H9 (cell line): Measurements from ENCODE around the gene PCSK6. TPM values are rescaled to one million over a fixed set of nuclear protein-coding genes. Genes with fewer than 3 reads are reported as not detected.

Source experiments
- DNase-seq: peaks from one replicate; pipeline ENCODE4 v3.0.0-alpha.2; 2017
- H2AFZ ChIP-seq: one replicate; pipeline ENCODE4 v1.6.1; 2013; ENCODE audit warnings: mild to moderate bottlenecking, low read length, control low read depth, moderate library complexity
- H2AK5ac ChIP-seq: 2 replicates; pipeline ENCODE4 v1.6.1; 2013; ENCODE audit warnings: low read length, control low read depth, mixed read lengths; ENCODE audit not compliant: insufficient read length
- H2BK120ac ChIP-seq: one replicate; pipeline ENCODE4 v1.6.1; 2013; ENCODE audit warnings: low read depth, mild to moderate bottlenecking, low read length, control low read depth, inconsistent platforms; ENCODE audit not compliant: poor library complexity, severe bottlenecking
- H2BK12ac ChIP-seq: 2 replicates; pipeline ENCODE4 v1.6.1; 2013; ENCODE audit warnings: low read length, control low read depth, mixed read lengths, low read depth; ENCODE audit not compliant: insufficient read length
- H2BK15ac ChIP-seq: 2 replicates; pipeline ENCODE4 v1.6.1; 2013; ENCODE audit warnings: low read depth, low read length, control low read depth
- H2BK20ac ChIP-seq: one replicate; pipeline ENCODE4 v1.6.1; 2013; ENCODE audit warnings: low read depth, mild to moderate bottlenecking, low read length, control low read depth, inconsistent platforms; ENCODE audit not compliant: poor library complexity, severe bottlenecking
- H2BK5ac ChIP-seq: 2 replicates; pipeline ENCODE4 v1.6.1; 2013; ENCODE audit warnings: low read length, control low read depth, mixed read lengths; ENCODE audit not compliant: insufficient read length
- H3K14ac ChIP-seq: 2 replicates; pipeline ENCODE4 v1.6.1; 2013; ENCODE audit warnings: low read length, control low read depth; ENCODE audit not compliant: insufficient read depth
- H3K18ac ChIP-seq: 2 replicates; pipeline ENCODE4 v1.6.1; 2013; ENCODE audit warnings: low read depth, mild to moderate bottlenecking, mixed read lengths, low read length, control low read depth; ENCODE audit not compliant: insufficient read length
- H3K23ac ChIP-seq: 2 replicates; pipeline ENCODE4 v1.6.1; 2013; ENCODE audit warnings: low read length, control low read depth, mixed read lengths, low read depth; ENCODE audit not compliant: insufficient read length
- H3K23me2 ChIP-seq: 2 replicates; pipeline ENCODE4 v1.6.1; 2013; ENCODE audit warnings: low read depth, mild to moderate bottlenecking, mixed read lengths, low read length, control low read depth; ENCODE audit not compliant: insufficient read length, poor library complexity, severe bottlenecking
- H3K27ac ChIP-seq: 2 replicates; pipeline ENCODE4 v1.5.1; 2013; ENCODE audit warnings: low read length, control low read depth, mixed read lengths, low read depth; ENCODE audit not compliant: insufficient read length
- H3K27me3 ChIP-seq: 2 replicates; pipeline ENCODE4 v1.6.1; 2013; ENCODE audit warnings: low read length, control low read depth, inconsistent platforms; ENCODE audit not compliant: insufficient read depth
- H3K4ac ChIP-seq: 2 replicates; pipeline ENCODE4 v1.6.1; 2013; ENCODE audit warnings: low read depth, mild to moderate bottlenecking, control low read depth, inconsistent platforms, low read length, moderate library complexity
- H3K4me1 ChIP-seq: 2 replicates; pipeline ENCODE4 v1.6.1; 2013; ENCODE audit warnings: low read length, control low read depth, inconsistent platforms; ENCODE audit not compliant: insufficient read depth
- H3K4me2 ChIP-seq: 2 replicates; pipeline ENCODE4 v1.6.1; 2013; ENCODE audit warnings: low read length, control low read depth, mixed read lengths; ENCODE audit not compliant: insufficient read length, insufficient read depth
- H3K56ac ChIP-seq: 2 replicates; pipeline ENCODE4 v1.6.1; 2013; ENCODE audit warnings: low read depth, mild to moderate bottlenecking, mixed read lengths, low read length, control low read depth; ENCODE audit not compliant: insufficient read length
- H3K79me1 ChIP-seq: 2 replicates; pipeline ENCODE4 v1.6.1; 2013; ENCODE audit warnings: low read depth, mild to moderate bottlenecking, moderate library complexity, low read length, control low read depth, inconsistent platforms; ENCODE audit not compliant: insufficient read depth, poor library complexity, severe bottlenecking
- H3K79me2 ChIP-seq: 2 replicates; pipeline ENCODE4 v1.6.1; 2013; ENCODE audit warnings: low read length, control low read depth, inconsistent platforms; ENCODE audit not compliant: insufficient read depth
- H3K9ac ChIP-seq: 2 replicates; pipeline ENCODE4 v1.6.1; 2013; ENCODE audit warnings: low read length, control low read depth, mixed read lengths; ENCODE audit not compliant: insufficient read length; ENCODE audit errors: extremely low read depth
- H3K9me3 ChIP-seq: one replicate; pipeline ENCODE4 v1.6.1; 2013; ENCODE audit warnings: low read depth, low read length, inconsistent platforms; ENCODE audit not compliant: control insufficient read depth
- H3T11ph ChIP-seq: one replicate; pipeline ENCODE4 v1.6.1; 2013; ENCODE audit warnings: mild to moderate bottlenecking, low read length, control low read depth, inconsistent platforms
- H4K20me1 ChIP-seq: one replicate; pipeline ENCODE4 v1.6.1; 2013; ENCODE audit not compliant: control insufficient read depth, insufficient read length, insufficient read depth
- H4K5ac ChIP-seq: 2 replicates; pipeline ENCODE4 v1.6.1; 2013; ENCODE audit warnings: low read depth, mild to moderate bottlenecking, mixed read lengths, low read length, control low read depth; ENCODE audit not compliant: insufficient read length
- H4K8ac ChIP-seq: replicated peaks from 2 replicates; pipeline ENCODE4 v1.6.1; 2013; ENCODE audit warnings: low read length, control low read depth, mixed read lengths, low read depth; ENCODE audit not compliant: insufficient read length
- H4K91ac ChIP-seq: 2 replicates; pipeline ENCODE4 v1.6.1; 2013; ENCODE audit warnings: low read depth, mild to moderate bottlenecking, moderate library complexity, mixed read lengths, low read length, control low read depth; ENCODE audit not compliant: insufficient read length
- H3K27ac Mint-ChIP-seq, 3 experiments: 2 replicates in 2 of 3; 3 replicates in 1 of 3; pipeline ENCODE4 v1.8.0; 2020 to 2021; ENCODE audit warnings: mixed read lengths in 3 of 3, mild to moderate bottlenecking in 1 of 3, moderate library complexity in 1 of 3
- H3K27me3 Mint-ChIP-seq: 2 replicates; pipeline ENCODE4 v1.8.0; 2021; ENCODE audit warnings: low read depth, mild to moderate bottlenecking, moderate library complexity, mixed read lengths
- H3K36me3 Mint-ChIP-seq, 3 experiments: 2 replicates in 2 of 3; 3 replicates in 1 of 3; pipeline ENCODE4 v1.8.0; 2020 to 2021; ENCODE audit warnings: low read depth in 3 of 3, mixed read lengths in 3 of 3; ENCODE audit not compliant: insufficient read depth in 1 of 3
- H3K4me1 Mint-ChIP-seq, 2 experiments: 2 replicates each; pipeline ENCODE4 v1.8.0; 2020; ENCODE audit warnings: mixed read lengths in 2 of 2
- H3K4me3 Mint-ChIP-seq, 2 experiments: 2 replicates in 1 of 2; 3 replicates in 1 of 2; pipeline ENCODE4 v1.8.0; 2020 to 2021; ENCODE audit warnings: mild to moderate bottlenecking in 2 of 2, mixed read lengths in 2 of 2, moderate library complexity in 1 of 2
- H3K9me3 Mint-ChIP-seq, 2 experiments: 2 replicates in 1 of 2; 3 replicates in 1 of 2; pipeline ENCODE4 v1.8.0; 2020; ENCODE audit warnings: mild to moderate bottlenecking in 2 of 2, mixed read lengths in 2 of 2, moderate library complexity in 1 of 2
- WGBS: extraction: QIAGEN DNeasy Blood & Tissue Kit; methylation state at CpG from one replicate; pipeline ENCODE4 v1.1.7; 2013; ENCODE audit warnings: missing lambda C conversion rate, low lambda C conversion rate, mixed read lengths; ENCODE audit not compliant: insufficient read length; ENCODE audit errors: extremely low coverage; 5-methylcytosine and 5-hydroxymethylcytosine counted together
- total RNA-seq: library from RNA; stranded (reverse); gene quantifications from 2 replicates; pipeline ENCODE4 v1.2.1, GENCODE V29; 2021
- TF ChIP-seq, protein P1 (sequence below): fragments of 200-600 bp; sonication (generic); conservative IDR thresholded peaks from 3 replicates; pipeline ENCODE4 v1.8.0; 2021; ENCODE audit warnings: antibody characterized with exemption, mild to moderate bottlenecking

Gene PCSK6
- total RNA-seq, 1 experiment from 2014 or later, result 4.0 TPM

DNA sequence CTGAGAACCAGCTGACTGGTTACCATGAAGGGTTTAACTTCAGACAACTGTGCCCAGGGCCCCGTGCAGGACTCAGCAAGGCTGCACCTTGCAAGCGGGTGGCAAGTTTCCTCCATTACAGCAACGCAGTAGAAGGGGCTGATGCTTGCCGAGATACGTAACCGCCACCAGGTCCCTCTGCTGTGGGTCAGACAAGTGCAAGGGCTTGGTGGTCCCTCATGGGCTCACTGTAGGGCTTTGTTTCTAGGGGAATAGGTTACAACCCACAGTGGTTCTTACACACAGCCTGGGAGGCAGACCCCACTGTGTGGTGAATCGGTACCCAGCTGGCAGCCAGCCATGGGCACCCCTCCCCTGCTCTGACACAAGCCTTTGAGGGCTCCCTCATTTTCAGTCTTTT is 179.0 kb downstream of the PCSK6 start:
- Mint-ChIP-seq H3K36me3 (no peaks in the 10 kb centered on the region), H3K27me3 (no peaks in the 10 kb centered on the region; the same call in 1 of the 2 replicates), H3K27ac (no peak overlapping the region), H3K4me1 (peaks cover 0 to 4% of the 10 kb centered on the region in 2 experiments; a peak in 1 of 4 replicates), H3K9me3 (no peaks in the 10 kb centered on the region; a peak in 1 of 5 replicates), H3K4me3 (no peak overlapping the region)
- H3K56ac ChIP-seq, result no peak overlapping the region
- no peaks in the 10 kb centered on the region for H3K9me3 ChIP-seq
- no peaks in the 10 kb centered on the region for H3K79me1 ChIP-seq
- H3K14ac ChIP-seq, result no peak overlapping the region
- no peak overlapping the region for H3K23ac ChIP-seq
- WGBS, result no CpG with 5 or more reads among the region's 7 CpGs
- no peak overlapping the region for H3K27ac ChIP-seq
- no peaks in the 10 kb centered on the region for H3K27me3 ChIP-seq
- no peak overlapping the region for H4K91ac ChIP-seq
- no peak overlapping the region for H3K4ac ChIP-seq
- no peak overlapping the region for H3K9ac ChIP-seq
- H4K20me1 ChIP-seq, result no peaks in the 10 kb centered on the region
- H3T11ph ChIP-seq, result no peak overlapping the region
- no peak overlapping the region for H2AFZ ChIP-seq
- H3K23me2 ChIP-seq, result no peaks in the 10 kb centered on the region
- TF ChIP-seq, protein P1, sequence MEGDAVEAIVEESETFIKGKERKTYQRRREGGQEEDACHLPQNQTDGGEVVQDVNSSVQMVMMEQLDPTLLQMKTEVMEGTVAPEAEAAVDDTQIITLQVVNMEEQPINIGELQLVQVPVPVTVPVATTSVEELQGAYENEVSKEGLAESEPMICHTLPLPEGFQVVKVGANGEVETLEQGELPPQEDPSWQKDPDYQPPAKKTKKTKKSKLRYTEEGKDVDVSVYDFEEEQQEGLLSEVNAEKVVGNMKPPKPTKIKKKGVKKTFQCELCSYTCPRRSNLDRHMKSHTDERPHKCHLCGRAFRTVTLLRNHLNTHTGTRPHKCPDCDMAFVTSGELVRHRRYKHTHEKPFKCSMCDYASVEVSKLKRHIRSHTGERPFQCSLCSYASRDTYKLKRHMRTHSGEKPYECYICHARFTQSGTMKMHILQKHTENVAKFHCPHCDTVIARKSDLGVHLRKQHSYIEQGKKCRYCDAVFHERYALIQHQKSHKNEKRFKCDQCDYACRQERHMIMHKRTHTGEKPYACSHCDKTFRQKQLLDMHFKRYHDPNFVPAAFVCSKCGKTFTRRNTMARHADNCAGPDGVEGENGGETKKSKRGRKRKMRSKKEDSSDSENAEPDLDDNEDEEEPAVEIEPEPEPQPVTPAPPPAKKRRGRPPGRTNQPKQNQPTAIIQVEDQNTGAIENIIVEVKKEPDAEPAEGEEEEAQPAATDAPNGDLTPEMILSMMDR, result no peak
- H3K18ac ChIP-seq, result no peak overlapping the region
- H3K79me2 ChIP-seq, result no peaks in the 10 kb centered on the region
- no peak overlapping the region for H2BK120ac ChIP-seq
- no peak overlapping the region for H2AK5ac ChIP-seq
- H3K4me1 ChIP-seq, result no peaks in the 10 kb centered on the region
- H4K8ac ChIP-seq, result no peak overlapping the region
- H2BK5ac ChIP-seq, result no peak overlapping the region
- H2BK20ac ChIP-seq, result no peak overlapping the region
- H2BK15ac ChIP-seq, result no peak overlapping the region
- no peak for DNase-seq
- H3K4me2 ChIP-seq, result no peak overlapping the region
- H2BK12ac ChIP-seq, result no peak overlapping the region
- H4K5ac ChIP-seq, result no peak overlapping the region
